ENCODE measurements around the gene PANX2. TPM values are rescaled to one million over a fixed set of nuclear protein-coding genes. Genes with fewer than 3 reads are reported as not detected.

The PANX2 gene
- total and polyA plus RNA-seq, 2 donors (not counting 1 experiment from before 2014, with no cell fraction given) = 0.04 to 0.59 TPM

- ChIA-PET POLR2A (no interaction called here), CTCF (interaction anchor here (2.2 to 2.3 kb wide), 2 partner anchors 18 to 22 kb away, joined by 6 to 7 read pairs; no protein-coding TSS in a partner anchor)
- H3K27ac ChIP-seq (ENCODE audit: low read length in 2 of 2) = peak overlapping the region in 1 of 2 donors; percentile 100
- H4K20me1 ChIP-seq (ENCODE audit: control insufficient read depth, insufficient read depth, low read length, poor library complexity, severe bottlenecking) = peaks cover 4% of the 10 kb centered on the region
- WGBS (ENCODE audit: insufficient coverage) = 100% methylated on average over 5 of the region's 11 CpGs
- H3K4me2 ChIP-seq (replicated peaks; ENCODE audit: low read depth, low read length, poor library complexity, severe bottlenecking) = no peak overlapping the region
- H3K4me3 ChIP-seq (ENCODE audit: control extremely low read depth in 1 of 5, extremely low read depth in 1 of 5, insufficient read depth in 1 of 5, low read depth in 2 of 5, low read length in 4 of 5) = no peak overlapping the region
- H3K9ac ChIP-seq (ENCODE audit: low read length) = no peak overlapping the region
- peaks cover 0 to 2% (median 0%) of the 10 kb centered on the region in 3 donors for H3K9me3 ChIP-seq (ENCODE audit: control extremely low read depth in 1 of 3, control insufficient read depth in 2 of 3, insufficient read depth in 1 of 3, low read length in 2 of 3)
- peaks cover 61% of the 10 kb centered on the region for H3K4me1 Mint-ChIP-seq
- peaks cover 75 to 82% of the 10 kb centered on the region in 2 donors for H3K4me1 ChIP-seq (ENCODE audit: control insufficient read depth in 2 of 2, insufficient read depth in 2 of 2, low read length in 2 of 2)
- intact Hi-C loops (cut with micrococcal nuclease) = no loop called here
- TF ChIP-seq CTCF (IDR thresholded peaks at IDR 0.05) = no peak
- TF ChIP-seq EZH2 (IDR thresholded peaks at IDR 0.05; ENCODE audit: borderline replicate concordance, insufficient read depth, low read depth, low read length, poor library complexity, severe bottlenecking) = no peak
- H3K79me2 ChIP-seq (ENCODE audit: control insufficient read depth, insufficient read depth, low read length) = peaks cover 18% of the 10 kb centered on the region
- H3K36me3 ChIP-seq (replicated peaks in 1 of 2; ENCODE audit: control extremely low read depth in 1 of 2, control insufficient read depth in 1 of 2, extremely low read depth in 1 of 2, insufficient read depth in 2 of 2, low read length in 1 of 2) = peaks cover 0 to 7% of the 10 kb centered on the region in 2 experiments
- DNase-seq = no peak
- H3K27ac Mint-ChIP-seq = peak overlapping the region; percentile 74
- no peak overlapping the region for H2AFZ ChIP-seq (ENCODE audit: insufficient read depth, low read depth, low read length, poor library complexity, severe bottlenecking)
- H3K27me3 Mint-ChIP-seq = no peaks in the 10 kb centered on the region
- ATAC-seq (ENCODE audit: low read depth) = no peak
- H3K4me3 Mint-ChIP-seq = peak overlapping the region; percentile 32
- H3K9me3 Mint-ChIP-seq (ENCODE audit: insufficient read depth) = no peaks in the 10 kb centered on the region
- peaks cover 0 to 12% (median 2%) of the 10 kb centered on the region in 4 experiments for H3K27me3 ChIP-seq (replicated peaks in 1 of 4; ENCODE audit: control extremely low read depth in 1 of 4, control insufficient read depth in 3 of 4, insufficient read depth in 4 of 4, low read length in 3 of 4)
These were observed 17.8 kb downstream of the PANX2 start for GRCh38 chr22:50188356-50188755.

GRCh38 chr22:50189184-50189848, 18.8 kb downstream of the PANX2 start:
- Histone ChIP-seq H3K9ac (ENCODE audit: low read length) (peak overlapping the region; percentile 79), H3K27me3 (replicated peaks in 1 of 4; ENCODE audit: control extremely low read depth in 1 of 4, control insufficient read depth in 3 of 4, insufficient read depth in 4 of 4, low read length in 3 of 4) (peaks cover 0 to 4% (median 2%) of the 10 kb centered on the region in 4 experiments), H3K79me2 (ENCODE audit: control insufficient read depth, insufficient read depth, low read length) (peaks cover 27% of the 10 kb centered on the region), H2AFZ (ENCODE audit: insufficient read depth, low read depth, low read length, poor library complexity, severe bottlenecking) (no peak overlapping the region), H3K9me3 (ENCODE audit: control extremely low read depth in 1 of 3, control insufficient read depth in 2 of 3, insufficient read depth in 1 of 3, low read length in 2 of 3) (peaks cover 0 to 2% (median 0%) of the 10 kb centered on the region in 3 donors), H3K36me3 (replicated peaks in 1 of 2; ENCODE audit: control extremely low read depth in 1 of 2, control insufficient read depth in 1 of 2, extremely low read depth in 1 of 2, insufficient read depth in 2 of 2, low read length in 1 of 2) (peaks cover 0 to 17% of the 10 kb centered on the region in 2 experiments), H3K4me1 (ENCODE audit: control insufficient read depth in 2 of 2, insufficient read depth in 2 of 2, low read length in 2 of 2) (peaks cover 82 to 90% of the 10 kb centered on the region in 2 donors), H3K27ac (ENCODE audit: low read length in 2 of 2) (peak overlapping the region; percentile 99 to 100), H3K4me2 (replicated peaks; ENCODE audit: low read depth, low read length, poor library complexity, severe bottlenecking) (peak overlapping the region; percentile 98), H4K20me1 (ENCODE audit: control insufficient read depth, insufficient read depth, low read length, poor library complexity, severe bottlenecking) (peaks cover 7% of the 10 kb centered on the region), H3K4me3 (ENCODE audit: control extremely low read depth in 1 of 5, extremely low read depth in 1 of 5, insufficient read depth in 1 of 5, low read depth in 2 of 5, low read length in 4 of 5) (peak overlapping the region in 1 of 5 experiments; percentile 63)
- POLR2A ChIA-PET = interaction anchor here (0.5 to 4.6 kb wide), 10 partner anchors 9 to 336 kb away, joined by 5 to 54 read pairs (median 15); partner anchors contain the start of genes PANX2, PIM3, SCO2 and SELENOO
- intact Hi-C loops (cut with micrococcal nuclease) = no loop called here
- 55% methylated on average over 19 of the region's 20 CpGs for WGBS (ENCODE audit: insufficient coverage)
- CTCF ChIA-PET = interaction anchor here (1.0 to 4.0 kb wide), 9 partner anchors 15 to 253 kb away, joined by 4 to 41 read pairs (median 8); no protein-coding TSS in a partner anchor
- Mint-ChIP-seq H3K9me3 (ENCODE audit: insufficient read depth) (no peaks in the 10 kb centered on the region), H3K4me3 (peak overlapping the region; percentile 86), H3K27me3 (no peaks in the 10 kb centered on the region), H3K4me1 (peaks cover 59% of the 10 kb centered on the region), H3K27ac (peak overlapping the region; percentile 99)
- no peak for TF ChIP-seq EZH2 (IDR thresholded peaks at IDR 0.05; ENCODE audit: borderline replicate concordance, insufficient read depth, low read depth, low read length, poor library complexity, severe bottlenecking)
- TF ChIP-seq CTCF (IDR thresholded peaks at IDR 0.05) = no peak
- DNase-seq (no peak), ATAC-seq (ENCODE audit: low read depth) (no peak)
